GM12878 (cell line): ENCODE data around the gene TRPT1. TPM values are rescaled to one million over a fixed set of nuclear protein-coding genes. Genes with fewer than 3 reads are reported as not detected.
A peak's percentile ranks its signal among the peaks of the same experiment; 100 is the strongest.

Source experiments
- ATF7 ChIP-seq: fragments of 450-650 bp; IDR thresholded peaks from 2 replicates; pipeline ENCODE4 v1.6.1; 2016; ENCODE audit warnings: low read depth, mild to moderate bottlenecking
- EED ChIP-seq: sonication (generic); IDR thresholded peaks from 2 replicates; pipeline ENCODE4 v1.6.1; 2016; ENCODE audit warnings: antibody characterized with exemption, low read depth
- EP300 ChIP-seq, 2 experiments: fragments of 150-350 bp in 1 of 2; IDR thresholded peaks; 2 replicates each; pipeline ENCODE4 v1.6.1; 2011 to 2012; ENCODE audit warnings: low read depth in 2 of 2, low read length in 2 of 2, borderline replicate concordance in 1 of 2, improper control_type of control experiment in 1 of 2, inconsistent platforms in 1 of 2; ENCODE audit not compliant: control insufficient read depth in 1 of 2
- IRF3 ChIP-seq: fragments of 450-650 bp; IDR thresholded peaks from 2 replicates; pipeline ENCODE4 v1.6.1; 2014; ENCODE audit warnings: mild to moderate bottlenecking
- JUND ChIP-seq: IDR thresholded peaks from 2 replicates; pipeline ENCODE4 v1.6.1; 2012; ENCODE audit warnings: low read depth, mild to moderate bottlenecking, low read length, improper control_type of control experiment, moderate library complexity
- KLF5 ChIP-seq: fragments of 450-650 bp; IDR thresholded peaks from 2 replicates; pipeline ENCODE4 v1.6.1; 2014; ENCODE audit warnings: mild to moderate bottlenecking; ENCODE audit not compliant: partially characterized antibody
- POLR2AphosphoS2 ChIP-seq: IDR thresholded peaks from 2 replicates; pipeline ENCODE4 v1.6.1; 2011; ENCODE audit warnings: low read depth, mild to moderate bottlenecking, low read length, improper control_type of control experiment, moderate library complexity
- REST ChIP-seq: IDR thresholded peaks from 2 replicates; pipeline ENCODE4 v1.6.1; 2012; ENCODE audit warnings: mild to moderate bottlenecking, low read depth, low read length
- SRF ChIP-seq, 2 experiments: IDR thresholded peaks; 2 replicates each; pipeline ENCODE4 v1.6.1; 2011; ENCODE audit warnings: low read depth in 2 of 2, low read length in 2 of 2, mild to moderate bottlenecking in 1 of 2, moderate library complexity in 1 of 2
- TARDBP ChIP-seq: IDR thresholded peaks from 2 replicates; pipeline ENCODE4 v1.6.1; 2016; ENCODE audit warnings: borderline replicate concordance
- TCF12 ChIP-seq: IDR thresholded peaks from 2 replicates; pipeline ENCODE4 v1.6.1; 2011; ENCODE audit warnings: low read depth, mild to moderate bottlenecking, low read length
- WRNIP1 ChIP-seq: IDR thresholded peaks from 2 replicates; pipeline ENCODE4 v1.6.1; 2011; ENCODE audit warnings: low read depth, low read length, improper control_type of control experiment, borderline replicate concordance
- polyA plus RNA-seq, 11 experiments: library from polyadenylated mRNA; depleted of rRNA in 4 of 11; unstranded in 6 of 11; stranded (reverse) in 5 of 11; fragments of >200 nt; fragmentation: Nextera tagmentation in 4 of 11; fragmentation: Illumina TruSeq in 1 of 11; extraction: Ambion mirVana in 4 of 11; extraction: Trizol in 1 of 11; gene quantifications; 1 replicate in 1 of 11; 2 replicates in 10 of 11; pipeline versions ENCODE4 v1.2.1 to v1.2.3, GENCODE V29; 2011 to 2016; ENCODE audit warnings: inconsistent platforms in 2 of 11, missing spikeins in 2 of 11, low read depth in 1 of 11
- total RNA-seq, 4 experiments: library from RNA; depleted of rRNA in 3 of 4; stranded (reverse); fragments of >200 nt in 3 of 4; fragmentation: Illumina TruSeq in 1 of 4; extraction: Trizol in 1 of 4; gene quantifications; 2 replicates each; pipeline versions ENCODE4 v1.2.1 to v1.2.3, GENCODE V29; 2013 to 2021
- TF ChIP-seq, protein P1 (sequence below): fragments of 150-350 bp; IDR thresholded peaks from 2 replicates; pipeline ENCODE4 v1.6.1; 2016; ENCODE audit warnings: low read depth, low read length
- TF ChIP-seq, protein P2 (sequence below): fragments of 450-650 bp; IDR thresholded peaks from 2 replicates; pipeline ENCODE4 v1.6.1; 2016; ENCODE audit warnings: mild to moderate bottlenecking
- TF ChIP-seq, protein P3 (sequence below): fragments of 450-650 bp; IDR thresholded peaks from 2 replicates; pipeline ENCODE4 v1.6.1; 2017; ENCODE audit warnings: low read depth, mild to moderate bottlenecking, moderate library complexity

TRPT1 gene
- total and polyA plus RNA-seq, 10 of the 15 experiments (the other 5 are each of a cell fraction or from before 2014, with no cell fraction given) = 7.1 to 63.0 (median 31.4) TPM

GRCh38 chr11:64269540-64270220 is 43.7 kb upstream of the TRPT1 start (continued):
- TF ChIP-seq, protein P1, sequence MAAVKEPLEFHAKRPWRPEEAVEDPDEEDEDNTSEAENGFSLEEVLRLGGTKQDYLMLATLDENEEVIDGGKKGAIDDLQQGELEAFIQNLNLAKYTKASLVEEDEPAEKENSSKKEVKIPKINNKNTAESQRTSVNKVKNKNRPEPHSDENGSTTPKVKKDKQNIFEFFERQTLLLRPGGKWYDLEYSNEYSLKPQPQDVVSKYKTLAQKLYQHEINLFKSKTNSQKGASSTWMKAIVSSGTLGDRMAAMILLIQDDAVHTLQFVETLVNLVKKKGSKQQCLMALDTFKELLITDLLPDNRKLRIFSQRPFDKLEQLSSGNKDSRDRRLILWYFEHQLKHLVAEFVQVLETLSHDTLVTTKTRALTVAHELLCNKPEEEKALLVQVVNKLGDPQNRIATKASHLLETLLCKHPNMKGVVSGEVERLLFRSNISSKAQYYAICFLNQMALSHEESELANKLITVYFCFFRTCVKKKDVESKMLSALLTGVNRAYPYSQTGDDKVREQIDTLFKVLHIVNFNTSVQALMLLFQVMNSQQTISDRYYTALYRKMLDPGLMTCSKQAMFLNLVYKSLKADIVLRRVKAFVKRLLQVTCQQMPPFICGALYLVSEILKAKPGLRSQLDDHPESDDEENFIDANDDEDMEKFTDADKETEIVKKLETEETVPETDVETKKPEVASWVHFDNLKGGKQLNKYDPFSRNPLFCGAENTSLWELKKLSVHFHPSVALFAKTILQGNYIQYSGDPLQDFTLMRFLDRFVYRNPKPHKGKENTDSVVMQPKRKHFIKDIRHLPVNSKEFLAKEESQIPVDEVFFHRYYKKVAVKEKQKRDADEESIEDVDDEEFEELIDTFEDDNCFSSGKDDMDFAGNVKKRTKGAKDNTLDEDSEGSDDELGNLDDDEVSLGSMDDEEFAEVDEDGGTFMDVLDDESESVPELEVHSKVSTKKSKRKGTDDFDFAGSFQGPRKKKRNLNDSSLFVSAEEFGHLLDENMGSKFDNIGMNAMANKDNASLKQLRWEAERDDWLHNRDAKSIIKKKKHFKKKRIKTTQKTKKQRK = peak; percentile 33; the same call in 1 of the 2 replicates
- TF ChIP-seq SRF (IDR thresholded peaks at IDR 0.05; ENCODE audit: low read depth in 2 of 2, low read length in 2 of 2) (peak; percentile 68 to 85), KLF5 (no peak), JUND (no peak), TCF12 (no peak), POLR2AphosphoS2 (peak; percentile 88), IRF3 (no peak), ATF7 (peak; percentile 83), EP300 (IDR thresholded peaks at IDR 0.05; ENCODE audit: borderline replicate concordance in 1 of 2, control insufficient read depth in 1 of 2, low read depth in 2 of 2, low read length in 2 of 2) (no peak), EED (peak; percentile 98), WRNIP1 (no peak; the same call in 1 of the 2 replicates), REST (no peak), TARDBP (peak; percentile 86)
- TF ChIP-seq, protein P2, sequence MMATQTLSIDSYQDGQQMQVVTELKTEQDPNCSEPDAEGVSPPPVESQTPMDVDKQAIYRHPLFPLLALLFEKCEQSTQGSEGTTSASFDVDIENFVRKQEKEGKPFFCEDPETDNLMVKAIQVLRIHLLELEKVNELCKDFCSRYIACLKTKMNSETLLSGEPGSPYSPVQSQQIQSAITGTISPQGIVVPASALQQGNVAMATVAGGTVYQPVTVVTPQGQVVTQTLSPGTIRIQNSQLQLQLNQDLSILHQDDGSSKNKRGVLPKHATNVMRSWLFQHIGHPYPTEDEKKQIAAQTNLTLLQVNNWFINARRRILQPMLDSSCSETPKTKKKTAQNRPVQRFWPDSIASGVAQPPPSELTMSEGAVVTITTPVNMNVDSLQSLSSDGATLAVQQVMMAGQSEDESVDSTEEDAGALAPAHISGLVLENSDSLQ = peak; percentile 53
- TF ChIP-seq, protein P3, sequence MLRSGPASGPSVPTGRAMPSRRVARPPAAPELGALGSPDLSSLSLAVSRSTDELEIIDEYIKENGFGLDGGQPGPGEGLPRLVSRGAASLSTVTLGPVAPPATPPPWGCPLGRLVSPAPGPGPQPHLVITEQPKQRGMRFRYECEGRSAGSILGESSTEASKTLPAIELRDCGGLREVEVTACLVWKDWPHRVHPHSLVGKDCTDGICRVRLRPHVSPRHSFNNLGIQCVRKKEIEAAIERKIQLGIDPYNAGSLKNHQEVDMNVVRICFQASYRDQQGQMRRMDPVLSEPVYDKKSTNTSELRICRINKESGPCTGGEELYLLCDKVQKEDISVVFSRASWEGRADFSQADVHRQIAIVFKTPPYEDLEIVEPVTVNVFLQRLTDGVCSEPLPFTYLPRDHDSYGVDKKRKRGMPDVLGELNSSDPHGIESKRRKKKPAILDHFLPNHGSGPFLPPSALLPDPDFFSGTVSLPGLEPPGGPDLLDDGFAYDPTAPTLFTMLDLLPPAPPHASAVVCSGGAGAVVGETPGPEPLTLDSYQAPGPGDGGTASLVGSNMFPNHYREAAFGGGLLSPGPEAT = peak; percentile 99
